Endodermal cell (in vitro differentiated cells): ENCODE measurements around the gene VSIG10. TPM values are rescaled to one million over a fixed set of nuclear protein-coding genes. Genes with fewer than 3 reads are reported as not detected.

Experiments
- DNase-seq: peaks from one replicate; pipeline ENCODE4 v3.0.0-alpha.2; 2017
- H3K27ac ChIP-seq: 2 replicates; pipeline ENCODE4 v1.5.1; 2013; ENCODE audit warnings: mild to moderate bottlenecking, low read depth, low read length, moderate library complexity
- H3K27me3 ChIP-seq: 2 replicates; pipeline ENCODE4 v1.6.1; 2013; ENCODE audit warnings: mild to moderate bottlenecking, low read length, moderate library complexity; ENCODE audit not compliant: insufficient read depth, control insufficient read depth, poor library complexity, severe bottlenecking
- H3K36me3 ChIP-seq: 2 replicates; pipeline ENCODE4 v1.7.0; 2013; ENCODE audit warnings: mild to moderate bottlenecking, low read length, moderate library complexity; ENCODE audit not compliant: control insufficient read depth, insufficient read depth
- H3K4me1 ChIP-seq: one replicate; pipeline ENCODE4 v1.7.0; 2013; ENCODE audit warnings: low read length; ENCODE audit not compliant: control insufficient read depth, insufficient read depth
- H3K4me3 ChIP-seq: 2 replicates; pipeline ENCODE4 v1.5.1; 2013; ENCODE audit warnings: mild to moderate bottlenecking, low read length, moderate library complexity
- H3K9ac ChIP-seq: 2 replicates; pipeline ENCODE4 v1.6.1; 2013; ENCODE audit warnings: mild to moderate bottlenecking, low read length, moderate library complexity; ENCODE audit not compliant: poor library complexity, severe bottlenecking; ENCODE audit errors: extremely low read depth
- H3K9me3 ChIP-seq: 2 replicates; pipeline ENCODE4 v1.6.1; 2013; ENCODE audit warnings: mild to moderate bottlenecking, low read length, moderate library complexity; ENCODE audit not compliant: control insufficient read depth
- H3K27ac Mint-ChIP-seq: 2 replicates; pipeline ENCODE4 v1.8.0; 2020; ENCODE audit warnings: mixed read lengths
- H3K27me3 Mint-ChIP-seq: 2 replicates; pipeline ENCODE4 v1.8.0; 2021; ENCODE audit warnings: mild to moderate bottlenecking, mixed read lengths; ENCODE audit not compliant: insufficient read depth
- H3K36me3 Mint-ChIP-seq: 2 replicates; pipeline ENCODE4 v1.8.0; 2020; ENCODE audit warnings: low read depth, mixed read lengths
- H3K4me1 Mint-ChIP-seq: 2 replicates; pipeline ENCODE4 v1.8.0; 2020; ENCODE audit warnings: mixed read lengths
- H3K4me3 Mint-ChIP-seq: 2 replicates; pipeline ENCODE4 v1.8.0; 2020; ENCODE audit warnings: mild to moderate bottlenecking, moderate library complexity, mixed read lengths
- H3K9me3 Mint-ChIP-seq: 2 replicates; pipeline ENCODE4 v1.8.0; 2020; ENCODE audit warnings: mild to moderate bottlenecking, mixed read lengths
- CTCF ChIP-seq: fragments of 200-600 bp; sonication (generic); conservative IDR thresholded peaks from 2 replicates; pipeline ENCODE4 v1.5.0; 2021; ENCODE audit warnings: antibody characterized with exemption, mild to moderate bottlenecking
- WGBS, 2 experiments: methylation state at CpG; one replicate each; pipeline versions ENCODE4 v1.1.5 to v1.1.7; 2013; ENCODE audit warnings: missing lambda C conversion rate in 2 of 2, mixed read lengths in 1 of 2; ENCODE audit not compliant: insufficient coverage in 1 of 2, insufficient read length in 1 of 2; 5-methylcytosine and 5-hydroxymethylcytosine counted together
- total RNA-seq, 2 donors: library from RNA; stranded (reverse); fragmentation: NEBNext Ultra II Directional in 1 of 2; extraction: Animal tissue kit (Norgen Biotek cat#: 25700) in 1 of 2; gene quantifications; 2 replicates in 1 of 2; 3 replicates in 1 of 2; pipeline ENCODE4 v1.2.1, GENCODE V29; 2021

VSIG10 gene
- total RNA-seq, 2 donors from 2014 or later, result 35.4 to 43.8 TPM

GRCh38 chr12:118055144-118055557 lies 48.7 kb downstream of the VSIG10 start:
- Histone ChIP-seq H3K36me3 (peaks cover 32% of the 10 kb centered on the region), H3K9me3 (no peaks in the 10 kb centered on the region), H3K27ac (no peak overlapping the region), H3K4me3 (no peak overlapping the region), H3K27me3 (no peaks in the 10 kb centered on the region), H3K9ac (no peak overlapping the region), H3K4me1 (no peaks in the 10 kb centered on the region)
- peaks cover 26% of the 10 kb centered on the region for H3K4me1 Mint-ChIP-seq
- 83% methylated on average over 2 of the region's 2 CpGs; no CpG with 5 or more reads in 1 of the 2 experiments for WGBS, 2 experiments
- H3K4me3 Mint-ChIP-seq, result no peak overlapping the region
- H3K9me3 Mint-ChIP-seq, result no peaks in the 10 kb centered on the region
- DNase-seq, result peak; percentile 89
- TF ChIP-seq CTCF, result peak; percentile 84
- peak overlapping the region; percentile 72 for H3K27ac Mint-ChIP-seq
- no peaks in the 10 kb centered on the region for H3K27me3 Mint-ChIP-seq
- peaks cover 45% of the 10 kb centered on the region for H3K36me3 Mint-ChIP-seq

DNA sequence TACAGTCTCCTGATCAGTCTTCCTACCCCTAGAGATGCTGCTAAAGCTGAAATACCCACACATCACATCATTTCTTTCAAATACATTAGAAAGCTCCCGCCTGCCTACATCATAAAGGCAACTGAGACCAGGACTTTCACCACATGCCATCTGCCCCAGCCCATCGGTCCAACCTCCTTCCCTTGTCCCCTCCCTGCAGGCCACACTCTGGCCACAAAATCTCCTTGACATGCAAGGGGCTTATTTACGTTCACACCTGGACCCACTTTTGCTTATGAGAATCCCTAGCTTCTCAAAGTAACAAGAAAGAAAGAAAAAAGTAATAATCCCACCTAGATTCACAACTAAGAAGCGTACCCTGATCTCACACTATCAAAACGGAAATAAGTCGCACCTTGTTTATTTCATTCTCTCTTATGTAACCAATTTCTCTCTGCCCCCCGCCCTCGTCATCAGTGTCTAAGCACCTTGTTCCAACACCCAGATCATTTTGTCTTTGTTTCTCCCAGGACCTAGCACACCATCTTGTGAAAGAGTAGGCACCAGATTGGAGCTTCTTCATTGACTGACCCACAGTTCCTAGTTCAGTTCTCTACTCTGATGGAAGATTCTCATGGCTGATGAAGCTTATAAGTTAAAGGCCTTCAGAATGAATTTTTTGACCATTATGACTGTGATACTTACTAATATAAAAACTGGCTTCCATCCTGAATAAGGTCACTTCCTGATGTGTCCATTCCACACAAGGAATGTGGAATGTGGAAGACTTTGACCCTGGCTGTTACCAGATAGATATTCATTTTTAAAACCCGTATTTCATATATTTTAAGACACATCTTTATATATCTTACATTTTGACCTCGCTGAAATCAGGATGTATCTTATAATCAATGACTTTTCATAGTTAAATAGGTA lies 50.5 kb downstream of the VSIG10 start:
- Histone ChIP-seq H3K4me1 (no peaks in the 10 kb centered on the region), H3K36me3 (peaks cover 51% of the 10 kb centered on the region), H3K9ac (no peak overlapping the region), H3K4me3 (no peak overlapping the region), H3K9me3 (no peaks in the 10 kb centered on the region), H3K27me3 (no peaks in the 10 kb centered on the region), H3K27ac (no peak overlapping the region)
- Mint-ChIP-seq H3K27ac (peak overlapping the region; percentile 27), H3K4me1 (peaks cover 14% of the 10 kb centered on the region), H3K36me3 (peaks cover 55% of the 10 kb centered on the region), H3K27me3 (no peaks in the 10 kb centered on the region), H3K9me3 (no peaks in the 10 kb centered on the region), H3K4me3 (no peak overlapping the region)
- TF ChIP-seq CTCF, result no peak
- DNase-seq, result no peak
- 93 to 96% methylated on average over 5 to 9 of the region's 10 CpGs for WGBS, 2 experiments

GRCh38 chr12:118052324-118053070 lies 51.3 kb downstream of the VSIG10 start:
- Histone ChIP-seq H3K27me3 (no peaks in the 10 kb centered on the region), H3K36me3 (peaks cover 53% of the 10 kb centered on the region), H3K4me1 (no peaks in the 10 kb centered on the region), H3K9me3 (no peaks in the 10 kb centered on the region), H3K4me3 (no peak overlapping the region), H3K27ac (no peak overlapping the region), H3K9ac (no peak overlapping the region)
- 92 to 93% methylated on average over 7 to 14 of the region's 14 CpGs for WGBS, 2 experiments
- no peaks in the 10 kb centered on the region for H3K9me3 Mint-ChIP-seq
- TF ChIP-seq CTCF, result no peak
- no peaks in the 10 kb centered on the region for H3K27me3 Mint-ChIP-seq
- peaks cover 55% of the 10 kb centered on the region for H3K36me3 Mint-ChIP-seq
- H3K27ac Mint-ChIP-seq, result peak overlapping the region; percentile 27
- peak; percentile 63 for DNase-seq
- no peak overlapping the region for H3K4me3 Mint-ChIP-seq
- peaks cover 14% of the 10 kb centered on the region for H3K4me1 Mint-ChIP-seq
